Measurements from ENCODE around the gene MAFG. TPM values are rescaled to one million over a fixed set of nuclear protein-coding genes. Genes with fewer than 3 reads are reported as not detected.

Gene MAFG
- total RNA-seq, 1 donor from 2014 or later = 24.1 TPM

DNA sequence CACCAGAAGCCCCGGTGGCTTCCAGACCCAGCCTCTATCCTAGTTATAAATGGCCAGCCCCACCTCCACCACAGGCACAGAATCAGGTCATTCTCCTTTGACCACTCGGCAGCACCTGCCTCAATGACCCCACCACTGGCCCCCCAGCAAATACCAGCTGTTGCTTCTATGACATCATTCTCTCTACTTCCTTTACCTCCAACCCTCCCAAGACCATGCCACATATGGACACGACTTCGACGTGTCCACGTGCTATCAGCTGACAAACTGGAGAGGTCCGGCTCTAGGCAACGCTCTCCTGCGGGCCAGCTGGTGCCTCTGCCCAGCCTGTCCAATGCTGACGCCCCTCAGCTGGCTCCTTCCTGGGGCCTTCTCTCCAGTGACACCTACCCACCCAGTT is 42.1 kb downstream of the MAFG start:
- Mint-ChIP-seq H3K27me3 (ENCODE audit: low read depth) (no peaks in the 10 kb centered on the region), H3K36me3 (peaks cover 40% of the 10 kb centered on the region), H3K9me3 (no peaks in the 10 kb centered on the region), H3K4me3 (no peak overlapping the region), H3K4me1 (peaks cover 6% of the 10 kb centered on the region), H3K27ac (no peak overlapping the region)
- no peak for TF ChIP-seq CTCF (IDR thresholded peaks at IDR 0.05; ENCODE audit: unreplicated experiment)
- no peak for DNase-seq (ENCODE audit: low spot score in 2 of 2, unreplicated experiment in 2 of 2)

DNA sequence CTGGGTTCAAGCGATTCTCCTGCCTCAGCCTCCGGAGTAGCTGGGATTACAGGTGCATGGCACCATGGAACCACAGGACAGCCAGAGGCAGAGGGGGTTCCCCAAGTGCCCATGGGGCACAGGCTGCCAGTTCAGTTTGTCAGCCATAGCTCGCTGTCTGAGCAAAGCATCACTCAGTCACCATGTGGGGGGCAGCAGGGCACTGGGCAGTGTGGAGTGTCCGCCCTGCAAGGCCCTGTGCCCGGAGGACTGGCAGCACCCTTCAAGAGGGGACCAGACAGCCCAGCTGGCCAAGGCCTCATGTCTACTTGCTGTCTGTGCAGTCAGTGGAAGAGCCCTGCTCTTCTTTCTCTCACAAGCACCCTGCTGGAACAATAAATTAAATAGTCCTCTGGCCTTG is 42.6 kb downstream of the MAFG start:
- DNase-seq (ENCODE audit: low spot score in 2 of 2, unreplicated experiment in 2 of 2) = no peak
- no peak for TF ChIP-seq CTCF (IDR thresholded peaks at IDR 0.05; ENCODE audit: unreplicated experiment)
- no peaks in the 10 kb centered on the region for H3K9me3 Mint-ChIP-seq
- no peaks in the 10 kb centered on the region for H3K27me3 Mint-ChIP-seq (ENCODE audit: low read depth)
- H3K4me1 Mint-ChIP-seq = peaks cover 1% of the 10 kb centered on the region
- peaks cover 42% of the 10 kb centered on the region for H3K36me3 Mint-ChIP-seq
- H3K27ac Mint-ChIP-seq = peak overlapping the region; percentile 25
- H3K4me3 Mint-ChIP-seq = no peak overlapping the region

GRCh38 chr17:81884520-81884919 is 43.0 kb downstream of the MAFG start:
- TF ChIP-seq CTCF (IDR thresholded peaks at IDR 0.05; ENCODE audit: unreplicated experiment) = no peak
- H3K36me3 Mint-ChIP-seq = peaks cover 45% of the 10 kb centered on the region
- no peak for DNase-seq (ENCODE audit: low spot score in 2 of 2, unreplicated experiment in 2 of 2)

GRCh38 chr17:81879121-81879520 is 48.4 kb downstream of the MAFG start:
- Mint-ChIP-seq H3K36me3 (peaks cover 32% of the 10 kb centered on the region), H3K4me1 (no peaks in the 10 kb centered on the region), H3K4me3 (no peak overlapping the region), H3K27ac (no peak overlapping the region), H3K9me3 (no peaks in the 10 kb centered on the region), H3K27me3 (ENCODE audit: low read depth) (no peaks in the 10 kb centered on the region)
- DNase-seq (ENCODE audit: low spot score in 2 of 2, unreplicated experiment in 2 of 2) = no peak
- no peak for TF ChIP-seq CTCF (IDR thresholded peaks at IDR 0.05; ENCODE audit: unreplicated experiment)

More at GRCh38 chr17:81884520-81884919, 43.0 kb downstream of the MAFG start:
- Mint-ChIP-seq H3K4me3 (no peak overlapping the region), H3K9me3 (no peaks in the 10 kb centered on the region), H3K27ac (peak overlapping the region; percentile 25), H3K4me1 (no peaks in the 10 kb centered on the region), H3K27me3 (ENCODE audit: low read depth) (no peaks in the 10 kb centered on the region)

DNA sequence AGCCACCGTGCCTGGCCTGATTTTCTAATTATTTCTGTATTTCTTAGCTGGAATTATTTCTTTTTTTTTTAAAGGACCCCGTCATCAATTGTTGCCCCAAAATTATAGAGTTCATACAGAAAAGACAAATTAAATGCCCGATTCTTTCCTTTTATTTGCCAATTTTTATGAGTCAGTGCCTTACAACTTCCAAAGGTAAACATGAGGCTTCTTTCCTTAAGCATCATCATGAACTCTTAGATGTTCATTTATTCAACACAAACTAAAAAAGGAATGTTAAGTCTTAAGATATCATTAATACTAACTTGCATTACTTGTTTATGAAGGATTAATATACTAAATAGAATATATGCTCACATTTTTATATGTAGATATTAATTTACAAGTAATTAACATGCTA is 49.2 kb downstream of the MAFG start:
- Mint-ChIP-seq H3K4me3 (no peak overlapping the region), H3K9me3 (no peaks in the 10 kb centered on the region), H3K27me3 (ENCODE audit: low read depth) (no peaks in the 10 kb centered on the region), H3K36me3 (peaks cover 30% of the 10 kb centered on the region), H3K4me1 (no peaks in the 10 kb centered on the region), H3K27ac (no peak overlapping the region)
- TF ChIP-seq CTCF (IDR thresholded peaks at IDR 0.05; ENCODE audit: unreplicated experiment) = no peak
- no peak for DNase-seq (ENCODE audit: low spot score in 2 of 2, unreplicated experiment in 2 of 2)

DNA sequence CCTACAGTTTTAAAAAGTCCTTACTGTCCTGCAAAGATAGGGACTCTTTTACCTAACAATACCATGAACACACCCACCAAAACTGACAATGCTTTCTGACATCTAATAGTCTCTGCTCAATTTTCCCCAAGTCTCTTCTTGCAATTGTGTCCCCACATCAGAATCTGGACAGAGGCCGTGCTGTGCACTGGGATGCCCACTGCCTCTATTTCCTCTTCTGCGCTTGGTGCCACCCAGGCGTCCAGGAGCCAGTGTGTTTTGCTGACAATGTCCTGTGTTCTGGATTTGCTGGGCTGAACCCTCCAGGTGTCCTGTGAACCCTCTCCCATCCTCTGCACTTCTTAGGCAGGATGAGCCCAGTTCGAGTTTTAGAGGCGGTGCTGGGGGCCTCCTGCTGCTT is 50.0 kb downstream of the MAFG start:
- Mint-ChIP-seq H3K4me3 (no peak overlapping the region), H3K27me3 (ENCODE audit: low read depth) (no peaks in the 10 kb centered on the region), H3K36me3 (peaks cover 28% of the 10 kb centered on the region), H3K4me1 (peaks cover 4% of the 10 kb centered on the region), H3K27ac (no peak overlapping the region), H3K9me3 (no peaks in the 10 kb centered on the region)
- DNase-seq (ENCODE audit: low spot score in 2 of 2, unreplicated experiment in 2 of 2) = no peak
- no peak for TF ChIP-seq CTCF (IDR thresholded peaks at IDR 0.05; ENCODE audit: unreplicated experiment)

Measured in mesothelial cell of epicardium (in vitro differentiated cells).